Heart left ventricle (tissue), 16 donors: Measurements from ENCODE around the gene CENPP. TPM values are rescaled to one million over a fixed set of nuclear protein-coding genes. Genes with fewer than 3 reads are reported as not detected.

Experiments used
- ATAC-seq, 4 donors: fragments of 200-7000 bp; cut with Tn5 transposase; one replicate each; pipeline ENCODE4 v1.9.1; 2020 to 2022; ENCODE audit warnings: moderate library complexity in 4 of 4, mild to moderate bottlenecking in 3 of 4, moderate number of reproducible peaks in 1 of 4
- DNase-seq, 5 donors: peaks; one replicate each; pipeline ENCODE4 v3.0.0-alpha.2; 2020
- H3K27ac ChIP-seq, 12 donors: fragments of 200-600 bp; sonication (generic) in 4 of 12; one replicate each; pipeline versions ENCODE4 v1.5.0 to v1.8.0; 2016 to 2022; ENCODE audit warnings: mild to moderate bottlenecking in 2 of 12
- H3K27me3 ChIP-seq, 9 donors: fragments of 200-600 bp; sonication (generic) in 2 of 9; one replicate each; pipeline versions ENCODE4 v1.5.1 to v1.8.0; 2016 to 2022; ENCODE audit warnings: mild to moderate bottlenecking in 3 of 9
- H3K36me3 ChIP-seq, 9 donors: fragments of 200-600 bp; sonication (generic) in 2 of 9; one replicate each; pipeline versions ENCODE4 v1.5.0 to v1.8.0; 2018 to 2022; ENCODE audit warnings: mild to moderate bottlenecking in 2 of 9
- H3K4me1 ChIP-seq, 12 donors: fragments of 200-600 bp; sonication (generic) in 4 of 12; one replicate each; pipeline versions ENCODE4 v1.5.0 to v1.8.0; 2016 to 2022; ENCODE audit warnings: mild to moderate bottlenecking in 3 of 12
- H3K4me3 ChIP-seq, 12 donors: fragments of 200-600 bp; sonication (generic) in 4 of 12; one replicate each; pipeline versions ENCODE4 v1.5.0 to v1.8.0; 2017 to 2022; ENCODE audit warnings: mild to moderate bottlenecking in 9 of 12, moderate library complexity in 4 of 12
- H3K9me3 ChIP-seq, 12 donors: fragments of 200-600 bp; sonication (generic) in 4 of 12; one replicate each; pipeline versions ENCODE4 v1.5.0 to v1.8.0; 2016 to 2022; ENCODE audit warnings: mild to moderate bottlenecking in 1 of 12
- CTCF ChIP-seq, 12 donors: fragments of 200-600 bp; sonication (generic) in 4 of 12; IDR thresholded peaks; one replicate each; pipeline versions ENCODE4 v1.5.0 to v1.8.0; 2018 to 2022; ENCODE audit warnings: antibody characterized with exemption in 12 of 12, mild to moderate bottlenecking in 5 of 12
- POLR2A ChIP-seq, 2 donors: fragments of 450-650 bp; IDR thresholded peaks; one replicate each; pipeline ENCODE4 v1.6.1; 2017; ENCODE audit warnings: antibody characterized with exemption in 2 of 2, mild to moderate bottlenecking in 2 of 2, moderate library complexity in 2 of 2
- WGBS, 4 donors: extraction: QIAGEN DNeasy Blood & Tissue Kit in 2 of 4; methylation state at CpG; one replicate each; pipeline versions ENCODE4 v1.1.5 to v1.1.7; 2013 to 2018; 5-methylcytosine and 5-hydroxymethylcytosine counted together
- intact Hi-C, 10 donors: fragments of 100-400 bp; cut with DNase I; formaldehyde crosslinking; loops; one replicate each; pipeline versions ENCODE4 v1.11.1 to v1.14.2; 2022
- polyA plus RNA-seq, 2 donors: library from polyadenylated mRNA; stranded (reverse); fragments of 200-250 nt; gene quantifications; one replicate each; pipeline ENCODE4 v1.2.3, GENCODE V29; 2013
- total RNA-seq, 9 donors: library from RNA; depleted of rRNA in 2 of 9; stranded (reverse); fragments of >200 nt in 2 of 9; fragmentation: NEBNext Ultra II Directional in 3 of 9; extraction: Animal tissue kit (Norgen Biotek cat#: 25700) in 3 of 9; gene quantifications; one replicate each; pipeline versions ENCODE4 v1.1.0 to v1.2.4, GENCODE V29; 2016 to 2023
- donor health status: ischemic (EF 13 %, LVEDD 7.1; RV severe dilation, severe dysfunction).
- donor health status: healthy with polysubstance abuse.
- donor health status: DM: no; HTN: yes; CAD: no.
- donor health status: DM: no; HTN: no; CAD: no.
- donor health status: ischemic (EF 25% LVEDD 6.9; RV normal size, moderate dysfunction).
- donor health status: ischemic (EF 25% LVEDD 5.7; RV mildly dilated, moderate dysfunction).
- donor health status: healthy.
- donor health status: DM: yes; HTN: yes; CAD: no.
- donor health status: ischemic (EF 35%, LVEDD 5.7; RV mildly dilated, moderate dysfunction).
- donor health status: nonischemic (EF 11% LVEDD 7.7; RV severe dilation, severe dysfunction).
- donor health status: DM: yes; HTN: yes; CAD: no.
- donor health status: PGD.
- donor health status: ischemic (EF 29% LVEDD 5.4; RV normal size, mild dysfunction).
- donor health status: nonischemic (EF 23%, LVEDD 6.1; RV moderate dilation, normal function).

CENPP gene
- total and polyA plus RNA-seq, 11 donors: 1.1 to 5.8 (median 2.4) TPM

GRCh38 chr9:92612816-92613215, 287.1 kb downstream of the CENPP start:
- peaks cover 0 to 74% (median 20%) of the 10 kb centered on the region in 12 donors for H3K4me1 ChIP-seq
- no peaks in the 10 kb centered on the region for H3K27me3 ChIP-seq
- no peak overlapping the region for H3K4me3 ChIP-seq
- ATAC-seq: no peak
- no peak for DNase-seq
- no peak for TF ChIP-seq CTCF (IDR thresholded peaks at IDR 0.05)
- TF ChIP-seq POLR2A (IDR thresholded peaks at IDR 0.05): no peak
- intact Hi-C loops: loop anchor here in 2 of 10 donors (5.0 to 10.0 kb wide), 2 partner anchors 76 to 128 kb away; partner anchors contain the start of genes ASPN (in 1 of the 2) and ECM2 (in 1 of the 2)
- peak overlapping the region in 1 of 12 donors; percentile 4 for H3K27ac ChIP-seq
- peaks cover 0 to 68% (median 63%) of the 10 kb centered on the region in 9 donors for H3K36me3 ChIP-seq
- H3K9me3 ChIP-seq: no peaks in the 10 kb centered on the region
- WGBS, 4 donors: 92 to 96% (median 95%) methylated on average over 11 of the region's 11 CpGs

GRCh38 chr9:92613268-92614122, 287.7 kb downstream of the CENPP start:
- peak overlapping the region in 1 of 12 donors; percentile 82 for H3K27ac ChIP-seq
- TF ChIP-seq CTCF (IDR thresholded peaks at IDR 0.05) (no peak), POLR2A (IDR thresholded peaks at IDR 0.05) (no peak)
- peaks cover 0 to 75% (median 70%) of the 10 kb centered on the region in 9 donors for H3K36me3 ChIP-seq
- no peaks in the 10 kb centered on the region for H3K27me3 ChIP-seq
- peaks cover 0 to 74% (median 17%) of the 10 kb centered on the region in 12 donors for H3K4me1 ChIP-seq
- no peaks in the 10 kb centered on the region for H3K9me3 ChIP-seq
- 95 to 97% (median 96%) methylated on average over 21 to 23 of the region's 23 CpGs for WGBS, 4 donors
- intact Hi-C loops: loop anchor here in 2 of 10 donors (5.0 to 10.0 kb wide), 2 partner anchors 76 to 129 kb away; partner anchors contain the start of genes ASPN (in 1 of the 2) and ECM2 (in 1 of the 2)
- DNase-seq (no peak), ATAC-seq (no peak)
- no peak overlapping the region for H3K4me3 ChIP-seq

DNA sequence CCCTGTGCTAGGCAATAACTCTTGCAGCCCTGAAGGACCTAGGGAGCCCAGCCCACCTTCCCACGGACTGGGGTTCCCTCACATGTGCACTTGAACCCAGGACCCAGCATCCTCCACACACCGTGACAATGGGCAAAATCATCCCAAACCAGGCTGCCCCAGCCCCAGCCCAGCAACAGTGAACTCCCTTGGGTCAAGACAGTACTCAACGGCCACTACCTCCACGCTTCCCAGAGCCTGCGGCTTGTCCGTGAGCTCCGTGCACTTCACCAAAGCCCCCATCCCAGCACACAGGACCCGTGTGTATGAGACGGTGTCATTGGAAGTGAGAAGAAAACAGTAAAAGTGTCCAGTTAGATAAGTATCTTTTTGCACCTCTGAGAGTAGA, 288.4 kb downstream of the CENPP start:
- intact Hi-C loops: loop anchor here in 2 of 10 donors (5.0 to 10.0 kb wide), 2 partner anchors 77 to 129 kb away; partner anchors contain the start of genes ASPN (in 1 of the 2) and ECM2 (in 1 of the 2)
- H3K27ac ChIP-seq: peak overlapping the region in 1 of 12 donors; percentile 82
- no peaks in the 10 kb centered on the region for H3K27me3 ChIP-seq
- H3K9me3 ChIP-seq: no peaks in the 10 kb centered on the region
- 95 to 97% (median 96%) methylated on average over 9 of the region's 9 CpGs for WGBS, 4 donors
- DNase-seq (no peak), ATAC-seq (no peak)
- peaks cover 0 to 71% (median 12%) of the 10 kb centered on the region in 12 donors for H3K4me1 ChIP-seq
- TF ChIP-seq POLR2A (IDR thresholded peaks at IDR 0.05): no peak
- no peak for TF ChIP-seq CTCF (IDR thresholded peaks at IDR 0.05)
- H3K4me3 ChIP-seq: no peak overlapping the region
- H3K36me3 ChIP-seq: peaks cover 0 to 81% (median 75%) of the 10 kb centered on the region in 9 donors
